Activated T-helper 2 cell treated with anti-CD3 and anti-CD28 coated beads, Interferon-gamma antibody, Interleukin-2, Interleukin-4, amounts not matched to agents 10 μg/mL and 5 μg/mL and 100 μg/mL, durations not matched to agents 14 hours and 24 hours and 36 hours (primary cell): Measurements from ENCODE around the gene MCTS1. TPM values are rescaled to one million over a fixed set of nuclear protein-coding genes. Genes with fewer than 3 reads are reported as not detected.
A peak's percentile ranks its signal among the peaks of the same experiment; 100 is the strongest.
"Not testable (repeated sequence)": the region's sequence is repeated elsewhere in the genome, so short reads cannot be mapped to it uniquely, and the experiment has no call there.

ENCODE experiments used
- DNase-seq: peaks from one replicate; pipeline ENCODE4 v3.0.0; 2021; ENCODE audit warnings: low spot score
- H3K27ac Mint-ChIP-seq: one replicate; pipeline ENCODE4 v1.8.0; 2021; ENCODE audit warnings: mixed read lengths
- H3K27me3 Mint-ChIP-seq: one replicate; pipeline ENCODE4 v1.8.0; 2021; ENCODE audit warnings: low read depth, mixed read lengths
- H3K36me3 Mint-ChIP-seq: one replicate; pipeline ENCODE4 v1.8.0; 2021; ENCODE audit warnings: low read depth, mixed read lengths
- H3K4me1 Mint-ChIP-seq: one replicate; pipeline ENCODE4 v1.8.0; 2021; ENCODE audit warnings: low read depth, mixed read lengths
- H3K4me3 Mint-ChIP-seq: one replicate; pipeline ENCODE4 v1.8.0; 2021; ENCODE audit warnings: low read depth, mild to moderate bottlenecking, moderate library complexity, mixed read lengths
- H3K9me3 Mint-ChIP-seq: one replicate; pipeline ENCODE4 v1.8.0; 2021; ENCODE audit warnings: mixed read lengths
- intact Hi-C: fragments of 100-400 bp; cut with micrococcal nuclease; formaldehyde crosslinking; loops from one replicate; pipeline ENCODE4 v1.15.1; 2023
- total RNA-seq: library from RNA; stranded (reverse); gene quantifications from 2 replicates; pipeline ENCODE4 v1.2.3, GENCODE V29; 2022

Gene MCTS1
- total RNA-seq, 1 donor from 2014 or later, result 68.7 TPM

- no peak overlapping the region for H3K27ac Mint-ChIP-seq
- H3K4me3 Mint-ChIP-seq, result no peak overlapping the region
- DNase-seq, result no peak
- H3K4me1 Mint-ChIP-seq, result peaks cover 2% of the 10 kb centered on the region
- intact Hi-C loops, result no loop called here
- no peaks in the 10 kb centered on the region for H3K36me3 Mint-ChIP-seq
- H3K27me3 Mint-ChIP-seq, result no peaks in the 10 kb centered on the region
- no peaks in the 10 kb centered on the region for H3K9me3 Mint-ChIP-seq
These were observed 33.8 kb upstream of the MCTS1 start for GRCh38 chrX:120570011-120570600.

GRCh38 chrX:120573806-120574205 is 30.1 kb upstream of the MCTS1 start:
- H3K27me3 Mint-ChIP-seq, H3K36me3 Mint-ChIP-seq, intact Hi-C loops, H3K9me3 Mint-ChIP-seq, DNase-seq, H3K27ac Mint-ChIP-seq, H3K4me1 Mint-ChIP-seq, H3K4me3 Mint-ChIP-seq: not testable (repeated sequence)

- Mint-ChIP-seq H3K36me3 (no peaks in the 10 kb centered on the region), H3K27me3 (peaks cover 2% of the 10 kb centered on the region), H3K27ac (no peak overlapping the region), H3K9me3 (no peaks in the 10 kb centered on the region), H3K4me1 (peaks cover 2% of the 10 kb centered on the region), H3K4me3 (no peak overlapping the region)
- no peak for DNase-seq
- intact Hi-C loops, result no loop called here
These were observed 28.4 kb upstream of the MCTS1 start for GRCh38 chrX:120575379-120576114.

GRCh38 chrX:120585702-120586101 is 18.2 kb upstream of the MCTS1 start:
- no peak overlapping the region for H3K4me3 Mint-ChIP-seq
- H3K9me3 Mint-ChIP-seq, result no peaks in the 10 kb centered on the region
- no peak for DNase-seq
- H3K27ac Mint-ChIP-seq, result no peak overlapping the region
- H3K36me3 Mint-ChIP-seq, result no peaks in the 10 kb centered on the region
- intact Hi-C loops, result no loop called here
- peaks cover 18% of the 10 kb centered on the region for H3K27me3 Mint-ChIP-seq
- H3K4me1 Mint-ChIP-seq, result peaks cover 5% of the 10 kb centered on the region

GRCh38 chrX:120604361-120604782 is 471 bp downstream of the MCTS1 start:
- peak overlapping the region; percentile 97 for H3K4me3 Mint-ChIP-seq
- peaks cover 22% of the 10 kb centered on the region for H3K36me3 Mint-ChIP-seq
- intact Hi-C loops, result loop anchor here (1.0 to 5.0 kb wide), 3 partner anchors 24 to 107 kb away; no protein-coding TSS in a partner anchor
- H3K27ac Mint-ChIP-seq, result peak overlapping the region; percentile 98
- peaks cover 9% of the 10 kb centered on the region for H3K4me1 Mint-ChIP-seq
- H3K27me3 Mint-ChIP-seq, result peaks cover 3% of the 10 kb centered on the region
- no peaks in the 10 kb centered on the region for H3K9me3 Mint-ChIP-seq
- peak; percentile 9 for DNase-seq

GRCh38 chrX:120612086-120612485 is 8.2 kb downstream of the MCTS1 start:
- no peaks in the 10 kb centered on the region for H3K27me3 Mint-ChIP-seq
- H3K36me3 Mint-ChIP-seq, result peaks cover 45% of the 10 kb centered on the region
- H3K4me3 Mint-ChIP-seq, result no peak overlapping the region
- DNase-seq, result no peak
- intact Hi-C loops, result no loop called here
- no peaks in the 10 kb centered on the region for H3K4me1 Mint-ChIP-seq
- H3K27ac Mint-ChIP-seq, result no peak overlapping the region
- no peaks in the 10 kb centered on the region for H3K9me3 Mint-ChIP-seq

- Mint-ChIP-seq H3K9me3 (no peaks in the 10 kb centered on the region), H3K27me3 (no peaks in the 10 kb centered on the region), H3K4me3 (no peak overlapping the region), H3K4me1 (peaks cover 2% of the 10 kb centered on the region), H3K27ac (no peak overlapping the region), H3K36me3 (peaks cover 46% of the 10 kb centered on the region)
- intact Hi-C loops, result no loop called here
- DNase-seq, result no peak
These were observed 10.9 kb downstream of the MCTS1 start for GRCh38 chrX:120614816-120615215.

GRCh38 chrX:120617996-120618630 is 14.2 kb downstream of the MCTS1 start:
- intact Hi-C loops, result no loop called here
- no peak for DNase-seq
- Mint-ChIP-seq H3K27ac (no peak overlapping the region), H3K9me3 (no peaks in the 10 kb centered on the region), H3K27me3 (no peaks in the 10 kb centered on the region), H3K4me3 (no peak overlapping the region), H3K4me1 (peaks cover 2% of the 10 kb centered on the region), H3K36me3 (peaks cover 43% of the 10 kb centered on the region)

GRCh38 chrX:120625371-120625770 is 21.5 kb downstream of the MCTS1 start:
- H3K36me3 Mint-ChIP-seq, result peaks cover 30% of the 10 kb centered on the region
- no peak overlapping the region for H3K4me3 Mint-ChIP-seq
- intact Hi-C loops, result loop anchor here (10.0 kb wide), 1 partner anchor 69 kb away; no protein-coding TSS in a partner anchor

GRCh38 chrX:120629667-120630537 is 26.0 kb downstream of the MCTS1 start, which contains the start of gene C1GALT1C1:
Gene C1GALT1C1 (minus strand): TSS chrX:120630054. CDS start chrX:120627166, 2,888 bp downstream.
- Mint-ChIP-seq H3K36me3 (peaks cover 11% of the 10 kb centered on the region), H3K4me1 (peaks cover 21% of the 10 kb centered on the region), H3K27ac (peak within 1 kb of the TSS; percentile 96), H3K4me3 (peak within 1 kb of the TSS; percentile 88), H3K27me3 (no peaks in the 10 kb centered on the region), H3K9me3 (no peaks in the 10 kb centered on the region)
- intact Hi-C loops, result loop anchor here (1.0 to 10.0 kb wide), 3 partner anchors 65 to 144 kb away; no protein-coding TSS in a partner anchor
- peak; percentile 89 for DNase-seq

More at GRCh38 chrX:120625371-120625770, 21.5 kb downstream of the MCTS1 start:
- no peaks in the 10 kb centered on the region for H3K27me3 Mint-ChIP-seq
- H3K9me3 Mint-ChIP-seq, result no peaks in the 10 kb centered on the region
- peaks cover 20% of the 10 kb centered on the region for H3K4me1 Mint-ChIP-seq
- H3K27ac Mint-ChIP-seq, result no peak overlapping the region
- no peak for DNase-seq

- Mint-ChIP-seq H3K4me1 (no peaks in the 10 kb centered on the region), H3K27me3 (no peaks in the 10 kb centered on the region), H3K9me3 (no peaks in the 10 kb centered on the region), H3K27ac (no peak overlapping the region), H3K4me3 (no peak overlapping the region), H3K36me3 (no peaks in the 10 kb centered on the region)
- intact Hi-C loops, result no loop called here
- no peak for DNase-seq
These were observed 34.7 kb downstream of the MCTS1 start for GRCh38 chrX:120638619-120639018.

- H3K27ac Mint-ChIP-seq, result no peak overlapping the region
- intact Hi-C loops, result no loop called here
- no peak for DNase-seq
- H3K9me3 Mint-ChIP-seq, result no peaks in the 10 kb centered on the region
- H3K27me3 Mint-ChIP-seq, result no peaks in the 10 kb centered on the region
- no peak overlapping the region for H3K4me3 Mint-ChIP-seq
- no peaks in the 10 kb centered on the region for H3K4me1 Mint-ChIP-seq
- H3K36me3 Mint-ChIP-seq, result no peaks in the 10 kb centered on the region
These were observed 39.0 kb downstream of the MCTS1 start for GRCh38 chrX:120642871-120643270.
